Esophagus mucosa (tissue), 1 donor: ENCODE results near the gene D2HGDH. TPM values are rescaled to one million over a fixed set of nuclear protein-coding genes. Genes with fewer than 3 reads are reported as not detected.

Experiments
- ATAC-seq: fragments of 200-7000 bp; cut with Tn5 transposase; one replicate; pipeline ENCODE4 v1.9.1; 2020
- total RNA-seq: library from RNA; stranded (reverse); gene quantifications from one replicate; pipeline ENCODE4 v1.2.4, GENCODE V29; 2023
- donor health status: DM: yes; HTN: yes; CAD: no.

Gene D2HGDH
- 20.1 TPM for total RNA-seq

- ATAC-seq: peak; percentile 92
Measured at GRCh38 chr2:241734467-241735208, at the start of gene D2HGDH. TSS of gene D2HGDH (plus strand) at chr2:241734630. CDS start at chr2:241735225, 595 bp downstream.

GRCh38 chr2:241686324-241686649, 48.1 kb upstream of the D2HGDH start:
- ATAC-seq: peak; percentile 14

- ATAC-seq: peak; percentile 98
Measured at GRCh38 chr2:241686650-241687425, 47.6 kb upstream of the D2HGDH start, which contains the start of gene DTYMK. TSS of gene DTYMK (minus strand) at chr2:241686815. CDS start at chr2:241686783, 32 bp downstream.

- ATAC-seq: no peak
Measured at GRCh38 chr2:241689306-241689705, 45.1 kb upstream of the D2HGDH start.

- no peak for ATAC-seq
Measured at GRCh38 chr2:241690202-241690717, 44.2 kb upstream of the D2HGDH start.

- no peak for ATAC-seq
Measured at GRCh38 chr2:241692448-241692847, 42.0 kb upstream of the D2HGDH start.

GRCh38 chr2:241695651-241696050, 38.8 kb upstream of the D2HGDH start:
- no peak for ATAC-seq

GRCh38 chr2:241701149-241701398, 33.4 kb upstream of the D2HGDH start:
- no peak for ATAC-seq

GRCh38 chr2:241701399-241702154, 32.9 kb upstream of the D2HGDH start, which contains the start of gene ING5:
TSS of gene ING5 (plus strand) at chr2:241702039. CDS start at chr2:241702066, 27 bp downstream.
- peak; percentile 85 for ATAC-seq

GRCh38 chr2:241702155-241703031, 32.0 kb upstream of the D2HGDH start:
- peak; percentile 92 for ATAC-seq

- ATAC-seq: peak; percentile 1
Measured at GRCh38 chr2:241703032-241703604, 31.3 kb upstream of the D2HGDH start.

- ATAC-seq: no peak
Measured at GRCh38 chr2:241706537-241706936, 27.9 kb upstream of the D2HGDH start.

- no peak for ATAC-seq
Measured at GRCh38 chr2:241708879-241709278, 25.6 kb upstream of the D2HGDH start.

- no peak for ATAC-seq
Measured at GRCh38 chr2:241719093-241719492, 15.3 kb upstream of the D2HGDH start.

- ATAC-seq: peak; percentile 35
Measured at GRCh38 chr2:241720099-241720498, 14.3 kb upstream of the D2HGDH start.

GRCh38 chr2:241720560-241720959, 13.9 kb upstream of the D2HGDH start:
- peak; percentile 15 for ATAC-seq

GRCh38 chr2:241721852-241722251, 12.6 kb upstream of the D2HGDH start:
- no peak for ATAC-seq

GRCh38 chr2:241722896-241723454, 11.5 kb upstream of the D2HGDH start:
- ATAC-seq: no peak

- no peak for ATAC-seq
Measured at GRCh38 chr2:241724259-241724974, 10.0 kb upstream of the D2HGDH start.
